Keratinocyte (primary cell): Measurements from ENCODE around the gene TCERG1.

ENCODE experiments used
- CTCF ChIP-seq, 3 experiments: IDR thresholded peaks in 1 of 3; conservative IDR thresholded peaks in 1 of 3; optimal IDR thresholded peaks in 1 of 3; 2 replicates in 2 of 3; 3 replicates in 1 of 3; pipeline versions ENCODE3 to v1.5.1; 2011; ENCODE audit warnings: low read length in 3 of 3, mild to moderate bottlenecking in 3 of 3, moderate library complexity in 2 of 3, control low read depth in 1 of 3, inconsistent platforms in 1 of 3; ENCODE audit not compliant: insufficient read depth in 2 of 3; ENCODE audit errors: extremely low read depth in 1 of 3
- EZH2 ChIP-seq: IDR thresholded peaks from one replicate; pipeline ENCODE4 v1.6.1; 2012; ENCODE audit warnings: inconsistent platforms, mild to moderate bottlenecking, low read length, moderate library complexity

GRCh38 chr5:146440870-146441495 lies 6.2 kb upstream of the TCERG1 start:
- TF ChIP-seq CTCF (optimal IDR thresholded peaks at IDR 0.05 in 1 of 3, IDR thresholded peaks at IDR 0.05 in 1 of 3, conservative IDR thresholded peaks at IDR 0.05 in 1 of 3; ENCODE audit: extremely low read depth in 1 of 3, insufficient read depth in 2 of 3, low read length in 3 of 3): no peak
- TF ChIP-seq EZH2: no peak
